GM23338 (cell line): ENCODE results near the gene SORCS2. TPM values are rescaled to one million over a fixed set of nuclear protein-coding genes. Genes with fewer than 3 reads are reported as not detected.
A peak's percentile ranks its signal among the peaks of the same experiment; 100 is the strongest.

ENCODE experiments used
- ATAC-seq: fragments of 200-7000 bp; cut with Tn5 transposase; 3 replicates; pipeline ENCODE4 v1.9.1; 2020
- DNase-seq: peaks from one replicate; pipeline ENCODE4 v3.0.0-alpha.2; 2015; ENCODE audit warnings: low spot score
- H2AFZ ChIP-seq: fragments of 200-600 bp; sonication (generic); 2 replicates; pipeline ENCODE4 v1.8.0; 2016; ENCODE audit warnings: antibody characterized with exemption, mild to moderate bottlenecking, moderate library complexity
- H3F3A ChIP-seq: fragments of 200-600 bp; sonication (generic); replicated peaks from 2 replicates; pipeline ENCODE4 v1.8.0; 2017; ENCODE audit warnings: antibody characterized with exemption, mixed run types, low read depth
- H3K27ac ChIP-seq: fragments of 200-600 bp; sonication (generic); 2 replicates; pipeline ENCODE4 v1.6.1; 2016; ENCODE audit warnings: low read depth
- H3K27me3 ChIP-seq: fragments of 200-600 bp; sonication (generic); 2 replicates; pipeline ENCODE4 v1.8.0; 2016; ENCODE audit warnings: mild to moderate bottlenecking, mixed run types, moderate library complexity; ENCODE audit not compliant: insufficient read depth
- H3K36me3 ChIP-seq: fragments of 200-600 bp; sonication (generic); 2 replicates; pipeline ENCODE4 v1.8.0; 2016; ENCODE audit warnings: mild to moderate bottlenecking; ENCODE audit not compliant: insufficient read depth
- H3K4me1 ChIP-seq: fragments of 200-600 bp; sonication (generic); 2 replicates; pipeline ENCODE4 v1.8.0; 2016; ENCODE audit warnings: mild to moderate bottlenecking, moderate library complexity; ENCODE audit not compliant: insufficient read depth
- H3K4me2 ChIP-seq: fragments of 200-600 bp; sonication (generic); 2 replicates; pipeline ENCODE4 v1.7.1; 2017; ENCODE audit warnings: mixed run types
- H3K4me3 ChIP-seq: fragments of 200-600 bp; sonication (generic); 2 replicates; pipeline ENCODE4 v1.6.1; 2016; ENCODE audit warnings: mixed run types
- H3K79me2 ChIP-seq: fragments of 200-600 bp; sonication (generic); replicated peaks from 2 replicates; pipeline ENCODE4 v1.8.0; 2017; ENCODE audit warnings: mild to moderate bottlenecking; ENCODE audit not compliant: insufficient read depth
- H3K9me2 ChIP-seq: fragments of 200-600 bp; sonication (generic); 2 replicates; pipeline ENCODE4 v1.8.0; 2017; ENCODE audit not compliant: insufficient read depth
- H4K20me1 ChIP-seq: fragments of 200-600 bp; sonication (generic); replicated peaks from 2 replicates; pipeline ENCODE4 v1.8.0; 2017; ENCODE audit warnings: mild to moderate bottlenecking; ENCODE audit not compliant: insufficient read depth
- H3K27ac Mint-ChIP-seq: 2 replicates; pipeline ENCODE4 v1.8.0; 2020; ENCODE audit warnings: inconsistent platforms, mild to moderate bottlenecking, moderate library complexity, mixed read lengths
- H3K27me3 Mint-ChIP-seq: 3 replicates; pipeline ENCODE4 v1.8.0; 2022; ENCODE audit warnings: low read depth, mild to moderate bottlenecking, moderate library complexity, mixed read lengths, inconsistent platforms; ENCODE audit not compliant: insufficient read depth, poor library complexity
- H3K36me3 Mint-ChIP-seq: 3 replicates; pipeline ENCODE4 v1.8.0; 2021; ENCODE audit warnings: low read depth, mild to moderate bottlenecking, inconsistent platforms, moderate library complexity, mixed read lengths
- H3K4me1 Mint-ChIP-seq: 3 replicates; pipeline ENCODE4 v1.8.0; 2020; ENCODE audit warnings: mild to moderate bottlenecking, inconsistent platforms, mixed read lengths
- H3K4me3 Mint-ChIP-seq: 3 replicates; pipeline ENCODE4 v1.8.0; 2021; ENCODE audit warnings: moderate library complexity, mild to moderate bottlenecking, inconsistent platforms, mixed read lengths
- H3K9me3 Mint-ChIP-seq: 3 replicates; pipeline ENCODE4 v1.8.0; 2020; ENCODE audit warnings: moderate library complexity, mild to moderate bottlenecking, inconsistent platforms, mixed read lengths
- CREB1 ChIP-seq: fragments of 250-450 bp; sonication (Bioruptor Pico); IDR thresholded peaks from 2 replicates; pipeline ENCODE4 v1.5.0; 2020; ENCODE audit warnings: low read depth, mild to moderate bottlenecking, moderate library complexity
- EZH2phosphoT487 ChIP-seq: fragments of 200-600 bp; sonication (generic); IDR thresholded peaks from one replicate; pipeline ENCODE4 v1.8.1; 2018; ENCODE audit warnings: antibody characterized with exemption; ENCODE audit not compliant: unreplicated experiment
- JUNB ChIP-seq: IDR thresholded peaks from one replicate; pipeline ENCODE4 v1.6.1; 2016; ENCODE audit warnings: antibody characterized with exemption; ENCODE audit not compliant: unreplicated experiment
- POLR2AphosphoS5 ChIP-seq: IDR thresholded peaks from 2 replicates; pipeline ENCODE4 v1.6.1; 2016; ENCODE audit warnings: antibody characterized with exemption, low read depth
- STAT1 ChIP-seq: IDR thresholded peaks from one replicate; pipeline ENCODE4 v1.6.1; 2016; ENCODE audit warnings: antibody characterized with exemption; ENCODE audit not compliant: unreplicated experiment
- ZNF114 ChIP-seq: fragments of 250-450 bp; sonication (Bioruptor Pico); IDR thresholded peaks from 2 replicates; pipeline ENCODE4 v1.5.0; 2020; ENCODE audit warnings: mild to moderate bottlenecking, moderate library complexity
- ZNF331 ChIP-seq: fragments of 250-450 bp; sonication (Bioruptor Pico); IDR thresholded peaks from 2 replicates; pipeline ENCODE4 v1.5.0; 2020; ENCODE audit warnings: low read depth, mild to moderate bottlenecking, moderate library complexity
- polyA plus RNA-seq: library from polyadenylated mRNA; unstranded; fragments of >200 nt; fragmentation: Nextera tagmentation; extraction: Ambion mirVana; gene quantifications from 2 replicates; pipeline ENCODE4 v1.2.1, GENCODE V29; 2016
- total RNA-seq: library from RNA; depleted of rRNA; stranded (reverse); fragments of >200 nt; shearing (Covaris generic); gene quantifications from 2 replicates; pipeline ENCODE4 v1.2.3, GENCODE V29; 2014
- TF ChIP-seq, protein P1 (sequence below): IDR thresholded peaks from 2 replicates; pipeline ENCODE4 v1.6.1; 2016; ENCODE audit warnings: antibody characterized with exemption
- TF ChIP-seq, protein P2 (sequence below), 2 experiments: fragments of 200-600 bp in 1 of 2; sonication (generic) in 1 of 2; conservative IDR thresholded peaks; 2 replicates each; pipeline versions ENCODE4 v1.5.1 to v1.6.1; 2016 to 2017; ENCODE audit warnings: antibody characterized with exemption in 2 of 2, low read depth in 2 of 2, mild to moderate bottlenecking in 2 of 2, moderate library complexity in 1 of 2
- TF ChIP-seq, protein P3 (sequence below): fragments of 250-450 bp; sonication (Bioruptor Pico); IDR thresholded peaks from 2 replicates; pipeline ENCODE4 v1.5.0; 2020; ENCODE audit warnings: mild to moderate bottlenecking, moderate library complexity

SORCS2 gene
- total and polyA plus RNA-seq, 2 experiments from 2014 or later = 0.47 to 2.4 TPM

DNA sequence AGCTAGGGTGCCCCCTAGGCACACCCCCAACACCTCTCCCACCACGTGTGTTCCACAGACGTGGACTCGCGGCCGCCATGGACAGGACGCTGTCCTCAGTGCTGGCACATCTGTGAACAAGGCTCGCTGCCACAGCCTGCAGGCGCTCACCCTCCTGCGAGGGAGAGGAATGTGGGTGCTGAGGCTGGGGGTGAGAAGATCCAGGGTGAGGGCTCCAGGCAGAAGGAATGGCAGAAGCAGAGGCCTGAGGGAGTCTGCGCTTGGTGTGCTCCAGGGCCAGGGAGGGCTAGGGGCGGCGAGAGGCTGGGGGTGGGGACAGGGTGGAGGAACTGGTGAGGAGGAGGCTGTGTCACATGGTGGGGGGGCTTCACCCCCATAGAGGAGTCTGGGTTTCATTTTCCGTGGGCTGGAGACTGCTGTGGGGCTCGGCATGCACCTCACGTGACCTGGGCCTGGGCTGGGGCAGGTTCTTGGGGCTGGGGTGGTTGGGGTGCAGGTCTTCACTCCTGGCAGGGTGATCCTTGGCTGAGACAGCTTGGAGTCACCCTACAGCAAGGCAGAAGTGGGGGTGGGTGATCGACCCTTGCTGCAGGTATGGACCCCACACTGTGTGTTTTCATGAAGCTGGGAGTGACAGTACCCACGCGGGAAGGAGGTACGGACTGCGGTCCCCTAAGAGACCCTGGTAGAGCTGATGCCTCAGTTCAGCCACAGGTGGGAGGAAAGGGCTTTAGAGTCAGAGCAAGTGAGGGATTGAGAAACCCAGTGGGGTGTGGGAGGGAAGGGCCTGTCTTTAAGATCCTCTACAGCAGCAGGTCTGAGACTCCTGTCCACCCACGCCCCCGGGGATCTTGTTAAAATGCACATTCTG is 138.7 kb downstream of the SORCS2 start:
- Histone ChIP-seq H3K4me3 (no peak overlapping the region), H4K20me1 (no peaks in the 10 kb centered on the region), H3K27ac (no peak overlapping the region), H3K36me3 (no peaks in the 10 kb centered on the region), H3K9me2 (no peaks in the 10 kb centered on the region), H2AFZ (no peak overlapping the region), H3K27me3 (no peaks in the 10 kb centered on the region), H3F3A (no peaks in the 10 kb centered on the region), H3K4me1 (no peaks in the 10 kb centered on the region), H3K4me2 (no peak overlapping the region), H3K79me2 (no peaks in the 10 kb centered on the region)
- no peaks in the 10 kb centered on the region for H3K9me3 Mint-ChIP-seq
- TF ChIP-seq, protein P1, sequence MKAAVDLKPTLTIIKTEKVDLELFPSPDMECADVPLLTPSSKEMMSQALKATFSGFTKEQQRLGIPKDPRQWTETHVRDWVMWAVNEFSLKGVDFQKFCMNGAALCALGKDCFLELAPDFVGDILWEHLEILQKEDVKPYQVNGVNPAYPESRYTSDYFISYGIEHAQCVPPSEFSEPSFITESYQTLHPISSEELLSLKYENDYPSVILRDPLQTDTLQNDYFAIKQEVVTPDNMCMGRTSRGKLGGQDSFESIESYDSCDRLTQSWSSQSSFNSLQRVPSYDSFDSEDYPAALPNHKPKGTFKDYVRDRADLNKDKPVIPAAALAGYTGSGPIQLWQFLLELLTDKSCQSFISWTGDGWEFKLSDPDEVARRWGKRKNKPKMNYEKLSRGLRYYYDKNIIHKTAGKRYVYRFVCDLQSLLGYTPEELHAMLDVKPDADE = no peak
- no peak overlapping the region for H3K4me3 Mint-ChIP-seq
- H3K27ac Mint-ChIP-seq = peak overlapping the region; percentile 80; the same call in 1 of the 2 replicates
- H3K27me3 Mint-ChIP-seq = peaks cover 14% of the 10 kb centered on the region
- DNase-seq = no peak
- no peaks in the 10 kb centered on the region for H3K36me3 Mint-ChIP-seq
- peaks cover 10% of the 10 kb centered on the region for H3K4me1 Mint-ChIP-seq
- ATAC-seq = no peak

DNA sequence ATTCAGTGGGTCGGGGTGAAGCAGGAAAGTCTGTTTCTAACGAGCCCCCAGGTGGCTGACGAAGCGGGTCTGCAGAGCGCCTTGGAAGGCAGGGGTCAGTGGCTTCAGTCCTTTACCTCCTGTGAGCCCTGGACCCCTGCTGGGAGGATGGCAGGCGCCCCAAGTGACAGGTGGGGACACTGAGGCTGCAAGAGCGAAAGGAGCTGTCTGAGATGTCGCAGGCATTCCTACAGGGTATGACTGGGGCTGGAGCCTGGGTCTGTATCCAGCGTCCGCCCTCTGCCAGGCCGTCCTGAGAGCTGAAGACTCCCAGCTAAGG is 139.3 kb downstream of the SORCS2 start:
- DNase-seq = no peak

More for the DNA sequence above, 139.3 kb downstream of the SORCS2 start:
- Histone ChIP-seq H3K4me3 (no peak overlapping the region), H3K4me1 (no peaks in the 10 kb centered on the region), H3K27ac (no peak overlapping the region), H3K27me3 (no peaks in the 10 kb centered on the region), H3K79me2 (no peaks in the 10 kb centered on the region), H2AFZ (no peak overlapping the region), H4K20me1 (no peaks in the 10 kb centered on the region), H3K9me2 (no peaks in the 10 kb centered on the region), H3K36me3 (no peaks in the 10 kb centered on the region), H3K4me2 (no peak overlapping the region), H3F3A (no peaks in the 10 kb centered on the region)
- H3K4me1 Mint-ChIP-seq = peaks cover 10% of the 10 kb centered on the region
- ATAC-seq = no peak
- peaks cover 14% of the 10 kb centered on the region for H3K27me3 Mint-ChIP-seq
- TF ChIP-seq CREB1 = no peak
- no peak for TF ChIP-seq ZNF331 (CRISPR knock-in tag)
- TF ChIP-seq, protein P2, sequence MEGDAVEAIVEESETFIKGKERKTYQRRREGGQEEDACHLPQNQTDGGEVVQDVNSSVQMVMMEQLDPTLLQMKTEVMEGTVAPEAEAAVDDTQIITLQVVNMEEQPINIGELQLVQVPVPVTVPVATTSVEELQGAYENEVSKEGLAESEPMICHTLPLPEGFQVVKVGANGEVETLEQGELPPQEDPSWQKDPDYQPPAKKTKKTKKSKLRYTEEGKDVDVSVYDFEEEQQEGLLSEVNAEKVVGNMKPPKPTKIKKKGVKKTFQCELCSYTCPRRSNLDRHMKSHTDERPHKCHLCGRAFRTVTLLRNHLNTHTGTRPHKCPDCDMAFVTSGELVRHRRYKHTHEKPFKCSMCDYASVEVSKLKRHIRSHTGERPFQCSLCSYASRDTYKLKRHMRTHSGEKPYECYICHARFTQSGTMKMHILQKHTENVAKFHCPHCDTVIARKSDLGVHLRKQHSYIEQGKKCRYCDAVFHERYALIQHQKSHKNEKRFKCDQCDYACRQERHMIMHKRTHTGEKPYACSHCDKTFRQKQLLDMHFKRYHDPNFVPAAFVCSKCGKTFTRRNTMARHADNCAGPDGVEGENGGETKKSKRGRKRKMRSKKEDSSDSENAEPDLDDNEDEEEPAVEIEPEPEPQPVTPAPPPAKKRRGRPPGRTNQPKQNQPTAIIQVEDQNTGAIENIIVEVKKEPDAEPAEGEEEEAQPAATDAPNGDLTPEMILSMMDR (conservative IDR thresholded peaks at IDR 0.05; ENCODE audit: low read depth in 2 of 2) = no peak
- no peak for TF ChIP-seq POLR2AphosphoS5
- no peak for TF ChIP-seq STAT1
- TF ChIP-seq, protein P3, sequence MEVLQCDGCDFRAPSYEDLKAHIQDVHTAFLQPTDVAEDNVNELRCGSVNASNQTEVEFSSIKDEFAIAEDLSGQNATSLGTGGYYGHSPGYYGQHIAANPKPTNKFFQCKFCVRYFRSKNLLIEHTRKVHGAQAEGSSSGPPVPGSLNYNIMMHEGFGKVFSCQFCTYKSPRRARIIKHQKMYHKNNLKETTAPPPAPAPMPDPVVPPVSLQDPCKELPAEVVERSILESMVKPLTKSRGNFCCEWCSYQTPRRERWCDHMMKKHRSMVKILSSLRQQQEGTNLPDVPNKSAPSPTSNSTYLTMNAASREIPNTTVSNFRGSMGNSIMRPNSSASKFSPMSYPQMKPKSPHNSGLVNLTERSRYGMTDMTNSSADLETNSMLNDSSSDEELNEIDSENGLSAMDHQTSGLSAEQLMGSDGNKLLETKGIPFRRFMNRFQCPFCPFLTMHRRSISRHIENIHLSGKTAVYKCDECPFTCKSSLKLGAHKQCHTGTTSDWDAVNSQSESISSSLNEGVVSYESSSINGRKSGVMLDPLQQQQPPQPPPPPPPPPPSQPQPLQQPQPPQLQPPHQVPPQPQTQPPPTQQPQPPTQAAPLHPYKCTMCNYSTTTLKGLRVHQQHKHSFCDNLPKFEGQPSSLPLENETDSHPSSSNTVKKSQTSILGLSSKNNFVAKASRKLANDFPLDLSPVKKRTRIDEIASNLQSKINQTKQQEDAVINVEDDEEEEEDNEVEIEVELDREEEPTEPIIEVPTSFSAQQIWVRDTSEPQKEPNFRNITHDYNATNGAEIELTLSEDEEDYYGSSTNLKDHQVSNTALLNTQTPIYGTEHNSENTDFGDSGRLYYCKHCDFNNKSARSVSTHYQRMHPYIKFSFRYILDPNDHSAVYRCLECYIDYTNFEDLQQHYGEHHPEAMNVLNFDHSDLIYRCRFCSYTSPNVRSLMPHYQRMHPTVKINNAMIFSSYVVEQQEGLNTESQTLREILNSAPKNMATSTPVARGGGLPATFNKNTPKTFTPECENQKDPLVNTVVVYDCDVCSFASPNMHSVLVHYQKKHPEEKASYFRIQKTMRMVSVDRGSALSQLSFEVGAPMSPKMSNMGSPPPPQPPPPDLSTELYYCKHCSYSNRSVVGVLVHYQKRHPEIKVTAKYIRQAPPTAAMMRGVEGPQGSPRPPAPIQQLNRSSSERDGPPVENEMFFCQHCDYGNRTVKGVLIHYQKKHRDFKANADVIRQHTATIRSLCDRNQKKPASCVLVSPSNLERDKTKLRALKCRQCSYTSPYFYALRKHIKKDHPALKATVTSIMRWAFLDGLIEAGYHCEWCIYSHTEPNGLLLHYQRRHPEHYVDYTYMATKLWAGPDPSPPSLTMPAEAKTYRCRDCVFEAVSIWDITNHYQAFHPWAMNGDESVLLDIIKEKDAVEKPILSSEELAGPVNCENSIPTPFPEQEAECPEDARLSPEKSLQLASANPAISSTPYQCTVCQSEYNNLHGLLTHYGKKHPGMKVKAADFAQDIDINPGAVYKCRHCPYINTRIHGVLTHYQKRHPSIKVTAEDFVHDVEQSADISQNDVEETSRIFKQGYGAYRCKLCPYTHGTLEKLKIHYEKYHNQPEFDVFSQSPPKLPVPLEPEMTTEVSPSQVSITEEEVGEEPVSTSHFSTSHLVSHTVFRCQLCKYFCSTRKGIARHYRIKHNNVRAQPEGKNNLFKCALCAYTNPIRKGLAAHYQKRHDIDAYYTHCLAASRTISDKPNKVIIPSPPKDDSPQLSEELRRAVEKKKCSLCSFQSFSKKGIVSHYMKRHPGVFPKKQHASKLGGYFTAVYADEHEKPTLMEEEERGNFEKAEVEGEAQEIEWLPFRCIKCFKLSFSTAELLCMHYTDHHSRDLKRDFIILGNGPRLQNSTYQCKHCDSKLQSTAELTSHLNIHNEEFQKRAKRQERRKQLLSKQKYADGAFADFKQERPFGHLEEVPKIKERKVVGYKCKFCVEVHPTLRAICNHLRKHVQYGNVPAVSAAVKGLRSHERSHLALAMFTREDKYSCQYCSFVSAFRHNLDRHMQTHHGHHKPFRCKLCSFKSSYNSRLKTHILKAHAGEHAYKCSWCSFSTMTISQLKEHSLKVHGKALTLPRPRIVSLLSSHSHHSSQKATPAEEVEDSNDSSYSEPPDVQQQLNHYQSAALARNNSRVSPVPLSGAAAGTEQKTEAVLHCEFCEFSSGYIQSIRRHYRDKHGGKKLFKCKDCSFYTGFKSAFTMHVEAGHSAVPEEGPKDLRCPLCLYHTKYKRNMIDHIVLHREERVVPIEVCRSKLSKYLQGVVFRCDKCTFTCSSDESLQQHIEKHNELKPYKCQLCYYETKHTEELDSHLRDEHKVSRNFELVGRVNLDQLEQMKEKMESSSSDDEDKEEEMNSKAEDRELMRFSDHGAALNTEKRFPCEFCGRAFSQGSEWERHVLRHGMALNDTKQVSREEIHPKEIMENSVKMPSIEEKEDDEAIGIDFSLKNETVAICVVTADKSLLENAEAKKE (CRISPR knock-in tag) = no peak
- TF ChIP-seq ZNF114 (CRISPR knock-in tag) = no peak
- TF ChIP-seq, protein P1 = no peak
- no peak for TF ChIP-seq EZH2phosphoT487
- no peak for TF ChIP-seq JUNB
- H3K9me3 Mint-ChIP-seq = no peaks in the 10 kb centered on the region
- no peaks in the 10 kb centered on the region for H3K36me3 Mint-ChIP-seq
- no peak overlapping the region for H3K27ac Mint-ChIP-seq
- no peak overlapping the region for H3K4me3 Mint-ChIP-seq
